Stimulated activated CD8-positive, alpha-beta memory T cell treated with anti-CD3 and anti-CD28 coated beads, Interleukin-4, amount 100 ng/mL, for 24 hours (primary cell): ENCODE data around the gene SLC25A43.
"Not testable (repeated sequence)": the region's sequence is repeated elsewhere in the genome, so short reads cannot be mapped to it uniquely, and the experiment has no call there.

Experiments used
- DNase-seq: peaks from one replicate; pipeline ENCODE4 v3.0.0-alpha.2; 2020; ENCODE audit warnings: low read depth

SLC25A43 gene

DNA sequence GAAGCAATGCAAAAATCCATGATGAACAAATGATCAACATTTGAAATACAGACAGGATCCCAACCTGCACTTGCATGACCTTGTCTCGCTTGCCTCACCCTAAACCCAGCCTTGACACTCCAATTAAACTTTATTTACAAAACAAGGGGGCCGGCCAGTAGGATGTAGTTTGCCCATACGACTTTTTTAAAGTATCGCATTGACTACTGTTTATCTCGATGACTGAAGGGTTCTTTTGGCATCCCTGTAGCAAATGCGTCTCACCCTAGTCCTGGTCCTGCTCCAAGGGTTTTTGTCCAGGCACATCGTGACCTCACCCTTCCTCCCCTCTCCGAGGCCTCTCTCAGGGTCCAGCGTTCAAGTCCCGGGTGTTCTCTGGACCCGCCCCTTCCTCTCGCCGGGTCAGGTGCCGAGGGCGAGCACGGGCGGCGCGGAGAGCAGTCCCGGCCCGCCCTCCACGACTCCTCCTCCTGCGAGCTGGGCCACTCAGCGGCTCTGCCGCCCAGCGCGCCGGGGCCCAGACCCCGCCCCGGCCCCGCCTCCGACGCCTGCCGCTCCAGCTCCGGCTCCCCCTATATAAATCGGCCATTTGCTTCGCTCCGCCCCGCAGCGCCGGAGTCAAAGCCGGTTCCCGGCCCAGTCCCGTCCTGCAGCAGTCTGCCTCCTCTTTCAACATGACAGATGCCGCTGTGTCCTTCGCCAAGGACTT is 68.9 kb downstream of the SLC25A43 start, which contains the start of gene SLC25A5:
Gene SLC25A5 (plus strand): TSS at position 603 of the 709 bp plus-strand sequence. CDS start 72 bp downstream, at position 675.
- peak; percentile 73 for DNase-seq

DNA sequence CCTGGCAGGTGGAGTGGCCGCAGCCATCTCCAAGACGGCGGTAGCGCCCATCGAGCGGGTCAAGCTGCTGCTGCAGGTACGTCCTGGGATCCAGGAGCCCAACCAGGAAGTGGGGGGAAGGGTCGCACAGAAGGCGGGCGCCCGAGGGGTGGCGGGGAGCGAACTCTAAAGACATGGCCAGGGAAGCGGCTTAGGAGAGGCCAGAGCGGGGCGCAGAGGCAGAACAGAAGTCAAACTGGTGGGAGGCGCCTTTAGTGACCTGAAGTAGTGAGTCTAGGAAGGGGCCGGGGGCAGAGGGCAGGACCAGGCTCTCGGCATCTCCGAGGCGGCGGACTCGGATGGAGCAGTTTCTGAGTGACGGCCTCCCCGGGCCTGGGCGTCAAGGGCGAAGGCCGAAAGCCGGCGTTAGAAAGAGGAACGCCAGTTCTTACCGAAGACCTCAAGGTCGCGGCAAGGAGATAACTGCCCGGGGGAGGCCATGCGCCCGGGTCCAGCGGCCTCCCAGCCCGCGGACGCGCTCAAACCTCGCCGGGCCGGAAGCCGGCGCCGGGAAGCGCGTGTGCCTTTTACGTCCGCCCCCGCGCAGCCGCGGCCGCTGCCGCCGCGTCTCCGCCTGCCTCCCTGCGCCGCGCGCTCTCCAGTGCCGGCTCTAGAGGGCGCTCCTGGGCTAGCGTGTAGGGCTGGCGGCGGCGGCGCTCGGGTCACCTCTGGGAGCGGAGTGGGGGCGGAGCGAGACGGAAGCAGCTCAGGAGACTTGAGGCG is 69.6 kb downstream of the SLC25A43 start:
- DNase-seq = peak; percentile 82

DNA sequence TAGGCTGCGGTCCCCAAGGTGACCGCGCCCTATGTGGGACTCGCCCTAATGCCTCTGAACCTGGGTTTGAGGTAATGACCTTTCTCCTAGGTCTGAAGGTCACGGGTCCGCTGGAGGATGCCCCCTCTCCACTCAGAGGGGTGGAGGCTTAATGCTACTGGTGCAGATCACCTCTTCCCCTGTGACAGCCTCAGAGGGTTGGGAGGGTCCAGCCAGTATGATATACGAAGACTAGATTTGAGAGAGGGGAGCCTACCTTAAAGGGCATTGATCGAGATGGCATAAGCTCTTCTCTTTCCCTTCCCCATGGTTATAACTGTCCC is 70.1 kb downstream of the SLC25A43 start:
- no peak for DNase-seq

DNA sequence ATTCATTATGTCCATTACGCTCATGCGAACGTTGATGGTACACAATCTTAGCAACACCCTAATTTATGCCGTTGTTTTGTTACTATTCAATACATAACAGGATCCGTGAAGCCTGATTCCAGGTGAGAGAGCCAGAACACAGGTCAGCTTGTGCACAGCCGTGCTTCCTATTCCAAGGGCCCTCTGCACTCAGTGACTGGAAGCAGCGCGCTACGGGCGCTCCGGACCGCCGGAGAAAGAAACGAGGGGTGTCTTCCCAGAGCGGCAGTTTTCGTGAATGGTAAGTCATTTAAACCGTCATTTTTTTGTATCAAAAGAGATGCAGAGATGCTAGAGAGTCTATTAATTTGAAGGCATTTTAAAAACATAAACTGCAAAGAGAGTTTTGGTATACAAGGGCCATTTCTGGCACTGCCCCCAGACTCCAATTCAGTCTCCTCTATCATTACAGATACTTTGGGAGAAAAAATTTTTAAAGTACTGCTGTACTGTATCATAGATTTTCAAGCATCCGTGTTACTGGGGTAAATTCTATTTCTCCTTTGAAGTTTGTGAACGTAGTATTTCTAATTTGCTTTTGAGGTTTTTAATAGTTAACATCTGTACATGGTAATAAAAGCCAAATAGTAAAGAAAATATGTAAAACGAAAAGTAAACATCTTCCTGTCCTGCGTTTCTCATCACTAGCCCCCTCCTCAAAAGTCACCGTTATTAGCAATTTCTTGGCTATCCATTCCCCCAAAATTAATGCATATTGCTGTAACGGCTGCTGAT is 75.7 kb downstream of the SLC25A43 start:
- DNase-seq = no peak

- DNase-seq = no peak
Measured at GRCh38 chrX:119475389-119476101, 76.4 kb downstream of the SLC25A43 start.

DNA sequence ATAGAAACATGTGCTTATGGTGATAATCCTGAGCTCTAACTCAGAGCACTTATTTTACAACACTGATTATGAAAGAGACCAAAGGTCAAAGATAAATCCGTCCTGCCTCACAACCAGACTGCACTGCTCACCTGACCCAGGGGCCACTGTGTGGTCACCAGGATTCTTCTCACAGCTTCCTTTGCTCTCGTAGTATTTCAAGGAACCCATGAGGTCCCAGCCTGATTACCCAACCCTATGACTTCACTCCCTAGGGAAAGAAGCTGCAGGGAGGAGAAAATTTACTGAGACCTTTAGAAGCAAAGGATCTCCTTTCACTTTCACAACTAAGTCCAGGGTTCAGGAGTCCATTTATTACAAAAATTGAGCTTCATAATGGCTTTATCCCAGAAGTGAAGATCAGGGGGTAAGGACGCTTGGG is 78.7 kb downstream of the SLC25A43 start:
- no peak for DNase-seq

- no peak for DNase-seq
Measured at GRCh38 chrX:119478504-119478903, 79.4 kb downstream of the SLC25A43 start.

GRCh38 chrX:119479845-119480244 is 80.7 kb downstream of the SLC25A43 start:
- DNase-seq = no peak

DNA sequence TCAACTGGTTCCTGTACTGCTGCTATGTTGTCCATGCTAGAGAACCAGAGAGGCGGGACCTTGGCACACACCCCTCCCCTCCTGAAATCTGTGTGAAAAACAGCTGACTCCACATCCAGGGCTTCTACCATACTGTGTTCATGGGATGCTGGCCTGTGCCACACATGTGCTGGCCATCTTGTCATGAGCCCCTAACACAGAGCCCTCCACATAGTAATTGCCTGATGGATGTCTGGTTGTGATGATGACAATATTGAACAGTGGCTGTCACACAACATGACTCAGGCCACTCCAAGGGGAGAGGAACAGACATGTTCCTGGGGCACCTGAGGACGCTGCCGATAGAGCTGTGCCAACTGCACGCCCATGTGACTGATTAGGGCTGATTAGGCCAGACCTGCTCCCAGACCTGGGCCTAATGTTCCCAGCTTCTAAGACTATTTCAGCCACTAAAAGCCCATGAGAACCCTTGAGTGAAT is 82.2 kb downstream of the SLC25A43 start:
- DNase-seq = no peak

DNA sequence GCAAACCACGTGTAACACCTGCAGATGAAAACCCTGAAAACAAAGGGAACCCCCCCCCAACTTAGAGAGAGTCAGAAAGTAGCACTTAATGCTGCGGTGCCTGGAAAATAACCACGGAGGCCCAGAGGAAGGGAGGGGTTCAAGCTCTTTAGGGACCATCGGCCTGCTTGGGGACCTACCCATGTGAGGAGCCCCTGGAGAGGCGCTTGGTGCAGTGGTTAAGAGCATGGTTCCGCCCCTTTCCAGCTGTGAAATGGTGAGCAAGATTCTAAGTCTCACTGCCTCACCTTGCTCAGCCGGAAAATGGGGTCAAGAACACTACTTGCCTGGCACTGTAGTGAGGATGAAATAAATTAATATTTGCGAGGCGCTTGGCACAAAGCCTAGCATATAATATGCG is 82.9 kb downstream of the SLC25A43 start:
- no peak for DNase-seq

GRCh38 chrX:119482481-119483480 is 83.6 kb downstream of the SLC25A43 start:
- peak; percentile 45 for DNase-seq

- DNase-seq = no peak
Measured at GRCh38 chrX:119486745-119487144, 87.6 kb downstream of the SLC25A43 start.

- DNase-seq = not testable (repeated sequence)
Measured at GRCh38 chrX:119487766-119488165, 88.6 kb downstream of the SLC25A43 start.

GRCh38 chrX:119488749-119489148 is 89.6 kb downstream of the SLC25A43 start:
- no peak for DNase-seq

DNA sequence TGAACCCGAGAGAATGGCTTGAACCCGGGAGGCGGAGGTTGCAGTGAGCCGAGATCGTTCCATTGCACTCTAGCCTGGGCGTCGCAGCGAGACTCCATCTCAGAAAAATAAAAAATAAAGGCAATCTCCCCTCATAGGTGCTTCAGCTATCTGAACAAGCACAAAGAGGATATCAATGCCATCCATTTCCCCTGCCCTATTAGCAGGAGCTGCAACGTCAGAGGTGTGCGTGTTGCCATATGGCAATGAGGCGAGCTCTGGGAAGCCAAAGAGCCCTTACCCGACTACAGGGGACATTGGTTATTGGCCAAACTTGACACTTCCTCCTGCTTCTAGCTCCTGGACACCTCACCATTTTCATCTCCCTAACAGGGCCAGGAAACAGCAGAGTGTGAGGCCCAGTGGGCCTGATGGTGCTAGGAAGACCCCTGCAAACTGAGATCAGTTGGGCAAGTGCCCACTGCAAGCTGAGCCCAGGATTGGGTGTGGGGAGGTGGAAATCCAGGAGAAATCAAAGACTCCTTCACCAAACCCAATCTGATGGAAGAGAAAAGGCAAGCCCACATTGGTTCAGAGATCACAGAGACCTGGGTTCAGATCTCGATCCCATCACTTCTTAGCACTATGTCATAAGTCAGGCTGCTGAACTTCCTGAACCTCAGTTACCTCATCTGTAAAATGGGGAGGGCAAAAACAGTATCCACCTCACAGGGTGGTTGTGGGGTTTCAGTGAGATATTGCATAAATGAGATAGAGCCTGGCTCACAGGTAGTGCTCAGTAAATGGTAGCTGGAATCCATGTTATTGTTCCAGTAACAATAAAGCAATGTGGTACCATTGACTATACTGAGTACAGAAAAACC is 90.3 kb downstream of the SLC25A43 start:
- no peak for DNase-seq

DNA sequence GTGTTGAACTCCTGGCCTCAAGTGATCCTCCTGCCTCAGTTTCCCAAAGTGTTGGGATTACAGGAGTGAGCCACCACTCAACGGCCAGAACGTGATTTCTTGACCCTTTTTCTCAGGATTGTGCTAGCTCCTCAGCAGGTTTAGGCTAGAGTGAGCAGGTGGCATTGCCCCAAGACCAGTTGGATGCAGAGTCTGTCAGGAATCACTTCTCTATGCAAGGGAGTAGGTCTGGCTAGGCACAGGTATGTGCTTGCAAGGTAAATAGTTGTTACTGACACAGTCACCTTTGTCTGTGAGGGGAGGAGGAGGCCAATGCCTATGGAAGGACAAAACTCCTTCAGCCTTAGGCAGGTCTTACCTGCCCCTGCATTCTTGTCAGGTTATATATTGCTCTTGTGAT is 93.3 kb downstream of the SLC25A43 start:
- no peak for DNase-seq

GRCh38 chrX:119493851-119494495 is 94.8 kb downstream of the SLC25A43 start:
- not testable (repeated sequence) for DNase-seq

DNA sequence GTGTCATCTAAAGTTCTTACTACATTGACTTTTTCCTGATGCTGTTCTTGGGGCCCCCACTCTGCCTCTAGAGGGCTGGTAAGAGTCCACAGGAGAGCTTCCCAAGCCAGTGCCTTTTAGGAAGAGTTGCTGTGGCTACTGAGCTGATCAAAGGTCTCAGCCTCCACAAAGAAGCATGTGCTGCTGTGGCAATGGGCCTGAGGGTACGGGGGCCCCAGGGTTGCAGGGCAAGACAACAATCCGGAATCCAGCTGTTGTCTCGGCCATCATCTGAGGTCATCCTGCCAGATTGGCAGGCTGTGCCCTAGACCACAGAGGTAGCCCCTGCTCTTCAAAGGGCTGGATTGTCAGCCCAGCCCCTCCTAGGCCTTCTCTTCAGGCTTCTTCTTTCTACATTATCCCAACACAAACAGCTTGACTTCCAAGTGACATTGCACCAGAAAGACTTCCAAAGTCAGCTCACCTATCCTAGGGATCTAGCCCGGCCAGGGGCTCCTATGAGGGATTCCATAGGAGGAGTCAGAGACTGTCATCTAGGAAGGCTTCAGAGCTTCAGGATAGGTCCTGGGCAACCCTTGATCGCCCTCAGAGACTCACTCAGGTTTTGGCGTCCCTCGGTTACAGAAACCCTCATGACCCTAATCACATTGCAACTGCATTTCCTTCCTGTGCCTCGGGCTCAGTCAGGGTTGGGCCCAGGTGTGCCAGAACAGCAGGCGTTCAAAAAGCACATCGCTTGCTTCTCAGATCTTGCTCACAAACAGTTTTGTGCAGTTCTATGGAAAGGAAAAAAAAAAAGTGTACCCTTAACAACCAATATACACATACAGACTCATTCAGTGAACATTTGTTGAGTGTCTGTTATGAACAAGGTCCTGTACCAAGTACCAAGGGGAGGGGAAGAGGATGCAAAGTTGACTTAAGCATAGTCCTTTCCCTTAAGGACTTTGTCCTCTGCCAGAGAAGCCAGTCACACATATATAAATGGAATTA is 96.9 kb downstream of the SLC25A43 start:
- no peak for DNase-seq
